HL-60/S4 treated with phorbol 12-myristate 13-acetate at 8.2 ng/mL for 4 days and 3 days (cell line): ENCODE measurements around the gene FAM193A.

Source experiments
- in situ Hi-C: fragments of 300-500 bp; cut with MboI; formaldehyde crosslinking; loops from 2 replicates; pipeline ENCODE4 v1.15.0; 2022; ENCODE audit warnings: low sequenced_read_pairs

Gene FAM193A

GRCh38 chr4:2688281-2688680, 151.8 kb downstream of the FAM193A start:
- in situ Hi-C loops, result no loop called here

- in situ Hi-C loops, result no loop called here
Observed at GRCh38 chr4:2688697-2689096, 152.2 kb downstream of the FAM193A start.

GRCh38 chr4:2689114-2689513, 152.7 kb downstream of the FAM193A start:
- in situ Hi-C loops, result no loop called here

- in situ Hi-C loops, result no loop called here
Observed at GRCh38 chr4:2689825-2690700, 153.6 kb downstream of the FAM193A start.

GRCh38 chr4:2691313-2691712, 154.9 kb downstream of the FAM193A start:
- in situ Hi-C loops, result no loop called here

- in situ Hi-C loops, result no loop called here
Observed at GRCh38 chr4:2691952-2692435, 155.5 kb downstream of the FAM193A start.

- in situ Hi-C loops, result no loop called here
Observed at GRCh38 chr4:2694691-2695090, 158.2 kb downstream of the FAM193A start.

- in situ Hi-C loops, result no loop called here
Observed at GRCh38 chr4:2695346-2696060, 159.1 kb downstream of the FAM193A start.

GRCh38 chr4:2696423-2696822, 160.0 kb downstream of the FAM193A start:
- in situ Hi-C loops, result no loop called here

GRCh38 chr4:2697995-2698414, 161.6 kb downstream of the FAM193A start:
- in situ Hi-C loops, result no loop called here

GRCh38 chr4:2698504-2698903, 162.1 kb downstream of the FAM193A start:
- in situ Hi-C loops, result no loop called here

GRCh38 chr4:2698951-2699505, 162.6 kb downstream of the FAM193A start:
- in situ Hi-C loops, result no loop called here

- in situ Hi-C loops, result no loop called here
Observed at GRCh38 chr4:2699534-2699933, 163.1 kb downstream of the FAM193A start.

- in situ Hi-C loops, result no loop called here
Observed at GRCh38 chr4:2700031-2700430, 163.6 kb downstream of the FAM193A start.

GRCh38 chr4:2702361-2702760, 165.9 kb downstream of the FAM193A start:
- in situ Hi-C loops, result no loop called here

GRCh38 chr4:2702770-2703169, 166.3 kb downstream of the FAM193A start:
- in situ Hi-C loops, result no loop called here

- in situ Hi-C loops, result no loop called here
Observed at GRCh38 chr4:2712261-2712842, 175.9 kb downstream of the FAM193A start.

- in situ Hi-C loops, result no loop called here
Observed at GRCh38 chr4:2713337-2713736, 176.9 kb downstream of the FAM193A start.

GRCh38 chr4:2714061-2714770, 177.8 kb downstream of the FAM193A start:
- in situ Hi-C loops, result no loop called here

GRCh38 chr4:2714918-2715317, 178.5 kb downstream of the FAM193A start:
- in situ Hi-C loops, result no loop called here

GRCh38 chr4:2715426-2715825, 179.0 kb downstream of the FAM193A start:
- in situ Hi-C loops, result no loop called here
